HEK293T (cell line): Measurements from ENCODE around the gene GNAQ.

Experiments used
- CTCF ChIA-PET: fragments of 350-600 bp; formaldehyde crosslinking; extraction: SDS; loops from one replicate; lab custom pipeline; 2021; ENCODE audit warnings: antibody characterized with exemption, inconsistent platforms; lab: Yijun Ruan, JAX
- POLR2A ChIA-PET: fragments of 350-600 bp; formaldehyde crosslinking; extraction: SDS; loops from one replicate; lab custom pipeline; 2020; ENCODE audit warnings: antibody characterized with exemption, inconsistent platforms; lab: Yijun Ruan, JAX
- DNase-seq: peaks from one replicate; pipeline ENCODE4 v3.0.0; 2012; ENCODE audit warnings: mixed read lengths; ENCODE audit errors: extremely low spot score
- ARNT ChIP-seq: fragments of 450-650 bp; IDR thresholded peaks from 2 replicates; pipeline ENCODE4 v1.6.1; 2017; ENCODE audit warnings: mild to moderate bottlenecking
- BHLHE40 ChIP-seq: fragments of 450-650 bp; IDR thresholded peaks from 2 replicates; pipeline ENCODE4 v1.6.1; 2016; ENCODE audit warnings: mild to moderate bottlenecking, moderate library complexity, borderline replicate concordance
- CTBP1 ChIP-seq: fragments of 450-650 bp; IDR thresholded peaks from 2 replicates; pipeline ENCODE4 v1.6.1; 2016; ENCODE audit warnings: borderline replicate concordance
- ELF4 ChIP-seq: fragments of 450-650 bp; IDR thresholded peaks from 2 replicates; pipeline ENCODE4 v1.6.1; 2017; ENCODE audit warnings: antibody characterized with exemption
- FOXA1 ChIP-seq: fragments of 450-650 bp; IDR thresholded peaks from 2 replicates; pipeline ENCODE4 v1.6.1; 2016; ENCODE audit warnings: mild to moderate bottlenecking
- FOXK2 ChIP-seq: fragments of 450-650 bp; IDR thresholded peaks from 2 replicates; pipeline ENCODE4 v1.6.1; 2016; ENCODE audit warnings: mild to moderate bottlenecking
- FOXM1 ChIP-seq: fragments of 450-650 bp; IDR thresholded peaks from 2 replicates; pipeline ENCODE4 v1.6.1; 2017; ENCODE audit warnings: mild to moderate bottlenecking, borderline replicate concordance
- HDGF ChIP-seq: fragments of 450-650 bp; IDR thresholded peaks from 2 replicates; pipeline ENCODE4 v1.6.1; 2017; ENCODE audit warnings: antibody characterized with exemption, borderline replicate concordance
- L3MBTL2 ChIP-seq: fragments of 450-650 bp; conservative IDR thresholded peaks from 2 replicates; pipeline ENCODE4 v1.6.1; 2016; ENCODE audit warnings: mild to moderate bottlenecking
- LEF1 ChIP-seq: fragments of 450-650 bp; IDR thresholded peaks from 2 replicates; pipeline ENCODE4 v1.6.1; 2017; ENCODE audit warnings: mild to moderate bottlenecking, borderline replicate concordance
- NFRKB ChIP-seq: fragments of 450-650 bp; IDR thresholded peaks from 2 replicates; pipeline ENCODE4 v1.6.1; 2016; ENCODE audit warnings: mild to moderate bottlenecking, moderate library complexity
- SP1 ChIP-seq: fragments of 450-650 bp; IDR thresholded peaks from 2 replicates; pipeline ENCODE4 v1.6.1; 2017
- SUZ12 ChIP-seq: fragments of 450-650 bp; IDR thresholded peaks from 2 replicates; pipeline ENCODE4 v1.6.1; 2016; ENCODE audit warnings: mild to moderate bottlenecking
- TARDBP ChIP-seq: fragments of 450-650 bp; IDR thresholded peaks from 2 replicates; pipeline ENCODE4 v1.6.1; 2016
- ZNF384 ChIP-seq: fragments of 450-650 bp; IDR thresholded peaks from 2 replicates; pipeline ENCODE4 v1.6.1; 2016
- TF ChIP-seq, protein P1 (sequence below): fragments of 450-650 bp; IDR thresholded peaks from 2 replicates; pipeline ENCODE4 v1.6.1; 2016

Gene GNAQ

DNA sequence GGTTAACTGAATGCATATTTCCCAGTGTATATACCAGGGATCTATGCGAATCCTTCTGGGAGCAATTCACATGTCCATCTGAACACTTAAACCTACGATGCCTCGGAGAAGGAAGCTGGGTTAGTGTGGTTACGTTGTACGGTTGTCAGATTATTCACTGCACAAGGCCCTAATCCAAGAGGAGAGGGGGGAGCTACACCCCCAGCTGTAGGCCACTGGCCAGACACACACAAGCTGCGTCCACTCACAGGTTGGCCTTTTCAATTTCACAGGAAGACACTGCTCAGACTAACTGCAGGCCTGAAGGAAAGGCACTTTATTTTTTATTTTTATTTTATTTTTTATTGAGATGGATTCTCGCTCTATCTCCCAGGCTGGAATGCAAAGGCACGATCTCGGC is 199.0 kb downstream of the GNAQ start:
- ChIA-PET CTCF (no interaction called here), POLR2A (no interaction called here)
- DNase-seq, result no peak

DNA sequence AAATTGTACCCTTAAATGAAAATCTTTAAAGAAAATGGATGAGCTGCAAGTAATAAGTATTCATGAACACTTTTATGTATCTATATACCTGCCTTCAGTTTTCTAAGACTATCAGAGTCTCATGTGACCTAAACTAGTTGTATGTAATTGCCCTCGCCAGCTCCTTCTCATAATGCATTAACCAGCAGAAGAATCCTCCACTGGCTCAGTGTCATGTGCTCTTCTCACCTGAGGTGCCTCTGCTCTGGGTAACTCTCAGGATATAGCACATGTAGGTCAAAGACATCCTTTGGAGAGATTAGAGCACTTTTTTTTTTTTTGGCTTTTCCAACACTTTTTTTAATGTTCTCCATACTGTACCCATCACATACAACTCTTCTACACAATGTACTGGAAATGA is 199.8 kb downstream of the GNAQ start:
- ChIA-PET POLR2A (no interaction called here), CTCF (no interaction called here)
- no peak for DNase-seq
- no peak for TF ChIP-seq NFRKB
- no peak for TF ChIP-seq FOXM1
- no peak for TF ChIP-seq BHLHE40
- TF ChIP-seq, protein P1, sequence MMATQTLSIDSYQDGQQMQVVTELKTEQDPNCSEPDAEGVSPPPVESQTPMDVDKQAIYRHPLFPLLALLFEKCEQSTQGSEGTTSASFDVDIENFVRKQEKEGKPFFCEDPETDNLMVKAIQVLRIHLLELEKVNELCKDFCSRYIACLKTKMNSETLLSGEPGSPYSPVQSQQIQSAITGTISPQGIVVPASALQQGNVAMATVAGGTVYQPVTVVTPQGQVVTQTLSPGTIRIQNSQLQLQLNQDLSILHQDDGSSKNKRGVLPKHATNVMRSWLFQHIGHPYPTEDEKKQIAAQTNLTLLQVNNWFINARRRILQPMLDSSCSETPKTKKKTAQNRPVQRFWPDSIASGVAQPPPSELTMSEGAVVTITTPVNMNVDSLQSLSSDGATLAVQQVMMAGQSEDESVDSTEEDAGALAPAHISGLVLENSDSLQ, result no peak
- TF ChIP-seq ARNT, result no peak
- no peak for TF ChIP-seq TARDBP
- no peak for TF ChIP-seq L3MBTL2
- no peak for TF ChIP-seq SP1
- TF ChIP-seq FOXK2, result no peak
- no peak for TF ChIP-seq LEF1
- no peak for TF ChIP-seq HDGF
- TF ChIP-seq FOXA1, result no peak
- no peak for TF ChIP-seq ZNF384
- TF ChIP-seq SUZ12, result no peak
- no peak for TF ChIP-seq ELF4
- no peak for TF ChIP-seq CTBP1

More for the DNA sequence above, 199.0 kb downstream of the GNAQ start:
- no peak for TF ChIP-seq L3MBTL2

DNA sequence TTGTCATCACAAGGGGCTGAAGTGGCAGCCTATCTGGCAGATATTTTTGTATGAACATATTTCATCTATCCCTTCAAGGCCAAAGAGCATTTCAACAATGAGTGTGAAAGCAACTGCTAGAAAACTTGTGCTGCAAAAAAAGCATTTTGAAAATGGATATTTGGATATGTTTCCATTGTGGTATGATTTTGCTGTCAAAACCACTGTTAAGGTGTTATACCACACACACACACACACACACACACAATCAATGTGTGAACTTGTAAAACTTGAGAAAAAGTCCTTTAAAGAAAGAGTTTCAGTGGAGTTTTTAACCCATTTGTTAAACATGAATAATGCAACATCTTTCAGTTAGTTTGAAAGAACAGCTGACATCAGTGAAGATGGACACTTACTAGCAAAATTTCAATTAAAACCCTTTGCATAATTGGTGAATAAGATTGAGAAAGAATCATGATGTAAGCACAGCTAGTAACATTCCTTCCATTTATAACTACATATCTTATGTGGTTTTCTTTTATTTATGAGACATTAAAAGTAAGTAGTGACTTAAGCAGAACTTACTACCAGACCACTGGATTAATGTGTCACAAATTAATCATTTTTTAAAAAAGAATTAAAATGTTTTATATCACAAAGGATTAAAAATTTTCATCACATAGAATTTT is 200.9 kb downstream of the GNAQ start:
- DNase-seq, result no peak
- POLR2A ChIA-PET, result no interaction called here
- no peak for TF ChIP-seq SP1
- TF ChIP-seq FOXA1, result no peak
- no peak for TF ChIP-seq L3MBTL2
- TF ChIP-seq TARDBP, result no peak
- CTCF ChIA-PET, result no interaction called here

DNA sequence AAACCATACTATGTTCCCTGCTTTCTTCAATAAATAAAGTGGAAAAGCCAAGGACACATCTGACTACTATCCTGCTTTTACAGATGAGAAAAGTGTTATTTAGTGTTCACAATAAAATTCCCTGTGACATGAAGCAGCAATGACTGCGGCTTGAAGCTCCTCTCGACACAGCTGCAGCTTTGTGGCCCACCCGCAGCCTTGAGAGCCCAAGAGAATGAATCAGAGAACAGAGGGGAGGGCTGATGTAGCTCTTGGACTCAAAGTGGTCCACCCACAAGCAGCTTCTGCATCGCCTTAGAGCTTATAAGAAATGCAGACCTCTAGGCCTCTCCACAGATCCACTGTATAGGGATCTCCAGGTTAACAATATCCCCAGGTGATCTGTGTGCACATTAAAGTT is 202.2 kb downstream of the GNAQ start:
- POLR2A ChIA-PET, result no interaction called here
- CTCF ChIA-PET, result interaction anchor here (0.6 kb wide), 1 partner anchor 24 kb away, joined by 4 read pairs; no protein-coding TSS in a partner anchor

DNA sequence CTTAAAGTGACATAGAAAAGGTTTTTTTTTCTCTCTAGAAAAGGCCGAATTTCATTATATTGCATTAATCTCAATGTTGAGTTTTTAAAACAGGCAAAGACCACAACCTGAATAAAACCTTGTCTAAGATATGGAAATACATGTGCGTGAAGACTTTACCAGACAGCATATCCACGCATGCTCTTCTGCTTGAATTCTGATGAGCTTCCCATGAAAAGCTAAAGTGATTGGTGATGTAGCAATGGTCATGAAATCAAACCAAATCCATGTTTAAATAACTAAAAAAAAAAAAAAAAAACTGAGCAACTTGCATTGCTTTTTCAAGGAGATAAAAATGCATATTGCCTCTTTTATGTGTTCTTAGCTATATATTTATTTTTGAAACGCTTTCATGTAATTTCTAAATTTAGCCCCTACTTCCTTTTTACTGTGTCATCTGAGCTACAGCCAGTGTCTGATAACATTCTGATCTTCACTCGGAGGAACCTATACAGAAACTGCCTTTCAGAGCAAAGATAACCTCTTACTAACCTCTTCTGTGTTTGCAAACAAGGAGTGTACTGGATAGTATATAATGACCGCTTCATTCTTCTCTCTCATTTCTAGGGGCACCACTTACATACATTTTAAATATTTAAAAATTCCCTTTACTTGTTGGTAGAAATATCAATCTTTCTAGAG is 204.4 kb downstream of the GNAQ start:
- DNase-seq, result no peak
- TF ChIP-seq SUZ12 (no peak), L3MBTL2 (no peak), FOXK2 (no peak), FOXA1 (no peak), ZNF384 (no peak), NFRKB (no peak)
- POLR2A ChIA-PET, result no interaction called here
- CTCF ChIA-PET, result interaction anchor here (0.6 kb wide), 1 partner anchor 45 kb away, joined by 3 read pairs; no protein-coding TSS in a partner anchor

More for the DNA sequence above, 202.2 kb downstream of the GNAQ start:
- TF ChIP-seq LEF1, result no peak
- TF ChIP-seq HDGF, result no peak
- TF ChIP-seq NFRKB, result no peak
- TF ChIP-seq FOXM1, result no peak
- no peak for TF ChIP-seq CTBP1
- no peak for TF ChIP-seq ZNF384
- DNase-seq, result no peak

DNA sequence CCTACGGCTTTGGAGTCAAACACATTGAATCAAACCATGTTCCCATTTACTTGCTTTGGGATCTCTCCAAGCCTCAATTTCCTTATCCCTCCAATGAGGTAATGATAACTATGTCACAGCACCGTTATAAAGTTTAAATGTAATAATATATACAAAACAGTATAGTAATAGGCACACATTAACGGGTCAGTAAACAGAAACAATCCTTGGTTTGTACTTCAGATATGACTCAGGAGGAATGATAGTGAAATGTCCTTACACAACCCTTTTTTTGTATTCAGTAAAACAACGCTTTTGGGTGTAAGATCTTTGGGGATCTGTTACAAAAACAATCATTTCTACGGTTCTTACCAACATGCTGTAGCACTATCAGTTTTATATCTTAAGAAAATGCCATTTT is 205.0 kb downstream of the GNAQ start:
- TF ChIP-seq NFRKB, result no peak
- TF ChIP-seq LEF1, result no peak
- no peak for TF ChIP-seq L3MBTL2
- ChIA-PET POLR2A (no interaction called here), CTCF (no interaction called here)
- DNase-seq, result no peak

DNA sequence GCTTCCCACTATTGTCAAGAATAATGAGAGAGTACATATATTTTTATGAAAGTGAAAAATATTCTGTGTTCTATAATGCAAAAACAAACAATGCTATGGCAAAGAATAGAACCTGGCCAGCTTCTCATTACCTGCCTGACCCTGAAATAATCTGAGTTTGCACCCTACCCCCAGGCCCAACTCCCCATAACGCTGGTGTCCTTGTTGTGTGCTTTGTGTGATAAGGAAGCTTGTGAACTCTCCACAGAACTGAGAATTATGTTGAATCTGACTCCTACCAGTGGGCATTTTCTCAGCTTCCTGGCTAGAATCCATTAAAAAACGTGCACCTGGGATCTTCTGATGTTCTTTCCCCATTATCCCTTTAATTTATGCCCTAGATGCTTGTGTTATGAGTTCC is 205.5 kb downstream of the GNAQ start:
- DNase-seq, result no peak
- ChIA-PET CTCF (no interaction called here), POLR2A (no interaction called here)
- no peak for TF ChIP-seq CTBP1
- no peak for TF ChIP-seq FOXK2
- no peak for TF ChIP-seq ZNF384
- TF ChIP-seq L3MBTL2, result no peak
- no peak for TF ChIP-seq TARDBP
- no peak for TF ChIP-seq FOXA1
- no peak for TF ChIP-seq ARNT
- TF ChIP-seq NFRKB, result no peak
- no peak for TF ChIP-seq SP1
- TF ChIP-seq FOXM1, result no peak
- no peak for TF ChIP-seq ELF4
- TF ChIP-seq BHLHE40, result no peak
- TF ChIP-seq, protein P1, result no peak
- TF ChIP-seq HDGF, result no peak
- no peak for TF ChIP-seq LEF1
- TF ChIP-seq SUZ12, result no peak
